GM23248 (cell line): ENCODE results near the gene TMEM255B. TPM values are rescaled to one million over a fixed set of nuclear protein-coding genes. Genes with fewer than 3 reads are reported as not detected.

Experiments
- DNase-seq: peaks from one replicate; pipeline ENCODE4 v3.0.0-alpha.2; 2015
- H2AFZ ChIP-seq: fragments of 200-600 bp; sonication (generic); 2 replicates; pipeline ENCODE4 v1.6.1; 2016; ENCODE audit warnings: antibody characterized with exemption
- H3F3A ChIP-seq: fragments of 200-600 bp; sonication (generic); 2 replicates; pipeline ENCODE4 v1.6.1; 2016; ENCODE audit warnings: mild to moderate bottlenecking, antibody characterized with exemption, mixed run types; ENCODE audit not compliant: insufficient read depth
- H3K27ac ChIP-seq: fragments of 200-600 bp; sonication (generic); 2 replicates; pipeline ENCODE4 v1.5.1; 2016; ENCODE audit warnings: mild to moderate bottlenecking
- H3K27me3 ChIP-seq: fragments of 200-600 bp; sonication (generic); replicated peaks from 2 replicates; pipeline ENCODE4 v1.6.1; 2016; ENCODE audit warnings: mild to moderate bottlenecking; ENCODE audit not compliant: insufficient read depth
- H3K36me3 ChIP-seq: fragments of 200-600 bp; sonication (generic); 2 replicates; pipeline ENCODE4 v1.6.1; 2016; ENCODE audit warnings: low read depth, mild to moderate bottlenecking
- H3K4me1 ChIP-seq: fragments of 200-600 bp; sonication (generic); 2 replicates; pipeline ENCODE4 v1.6.1; 2016; ENCODE audit warnings: mild to moderate bottlenecking; ENCODE audit not compliant: insufficient read depth
- H3K4me2 ChIP-seq: fragments of 200-600 bp; sonication (generic); one replicate; pipeline ENCODE4 v1.6.1; 2016; ENCODE audit warnings: mild to moderate bottlenecking; ENCODE audit not compliant: unreplicated experiment
- H3K4me3 ChIP-seq: fragments of 200-600 bp; sonication (generic); 2 replicates; pipeline ENCODE4 v1.5.1; 2016; ENCODE audit warnings: mild to moderate bottlenecking
- H3K79me2 ChIP-seq: fragments of 200-600 bp; sonication (generic); 2 replicates; pipeline ENCODE4 v1.6.1; 2016; ENCODE audit warnings: mild to moderate bottlenecking; ENCODE audit not compliant: insufficient read depth
- H3K9ac ChIP-seq: fragments of 200-600 bp; sonication (generic); 2 replicates; pipeline ENCODE4 v1.6.1; 2016; ENCODE audit warnings: mild to moderate bottlenecking
- H3K9me2 ChIP-seq: fragments of 200-600 bp; sonication (generic); 2 replicates; pipeline ENCODE4 v1.6.1; 2016; ENCODE audit warnings: mixed run types, mild to moderate bottlenecking, moderate library complexity; ENCODE audit not compliant: insufficient read depth
- H3K9me3 ChIP-seq: fragments of 200-600 bp; sonication (generic); one replicate; pipeline ENCODE4 v1.6.1; 2017; ENCODE audit warnings: low read depth
- H4K20me1 ChIP-seq: fragments of 200-600 bp; sonication (generic); 2 replicates; pipeline ENCODE4 v1.6.0; 2016; ENCODE audit not compliant: insufficient read depth
- EZH2 ChIP-seq: fragments of 200-600 bp; sonication (generic); IDR thresholded peaks from 2 replicates; pipeline ENCODE4 v1.6.1; 2018; ENCODE audit warnings: antibody characterized with exemption, mild to moderate bottlenecking; ENCODE audit not compliant: insufficient read depth, poor library complexity, severe bottlenecking
- EZH2phosphoT487 ChIP-seq: fragments of 200-600 bp; sonication (generic); IDR thresholded peaks from 2 replicates; pipeline ENCODE4 v1.6.1; 2018; ENCODE audit warnings: antibody characterized with exemption, moderate library complexity, mild to moderate bottlenecking, low read depth; ENCODE audit not compliant: insufficient read depth
- WGBS, 2 experiments: methylation state at CpG; one replicate each; pipeline ENCODE4 v1.1.6; 2015 to 2017; ENCODE audit warnings: low lambda C conversion rate in 2 of 2, low coverage in 1 of 2; ENCODE audit errors: missing lambda C conversion rate in 2 of 2; 5-methylcytosine and 5-hydroxymethylcytosine counted together
- in situ Hi-C: fragments of 300-500 bp; cut with MboI; formaldehyde crosslinking; loops from 2 replicates; pipeline ENCODE4 v1.15.0; 2020
- polyA plus RNA-seq: library from polyadenylated mRNA; unstranded; fragments of >200 nt; fragmentation: Nextera tagmentation; extraction: Ambion mirVana; gene quantifications from 2 replicates; pipeline ENCODE4 v1.2.1, GENCODE V29; 2016
- total RNA-seq: library from RNA; depleted of rRNA; stranded (reverse); fragments of >200 nt; shearing (Covaris generic); gene quantifications from 2 replicates; pipeline ENCODE4 v1.2.3, GENCODE V29; 2014

TMEM255B gene
- total and polyA plus RNA-seq, 2 experiments from 2014 or later: 8.2 TPM; not detected in 1

- Histone ChIP-seq H3K9me3 (no peaks in the 10 kb centered on the region), H3K36me3 (no peaks in the 10 kb centered on the region), H3K9me2 (no peaks in the 10 kb centered on the region), H3K4me2 (no peak overlapping the region), H3K27me3 (peaks cover 4% of the 10 kb centered on the region; the same call in 1 of the 2 replicates), H3K4me1 (no peaks in the 10 kb centered on the region), H3K9ac (no peak overlapping the region), H4K20me1 (no peaks in the 10 kb centered on the region), H3K4me3 (no peak overlapping the region), H3F3A (no peaks in the 10 kb centered on the region; the same call in 1 of the 2 replicates), H3K79me2 (no peaks in the 10 kb centered on the region), H3K27ac (no peak overlapping the region), H2AFZ (no peak overlapping the region)
- TF ChIP-seq EZH2 (no peak), EZH2phosphoT487 (no peak)
- no peak for DNase-seq
- 75 to 76% methylated on average over 30 to 32 of the region's 32 CpGs for WGBS, 2 experiments
- in situ Hi-C loops: no loop called here
Measured at GRCh38 chr13:113731192-113732175, 27.5 kb upstream of the TMEM255B start.

GRCh38 chr13:113732176-113732960 lies 26.7 kb upstream of the TMEM255B start:
- Histone ChIP-seq H4K20me1 (no peaks in the 10 kb centered on the region), H3K4me1 (no peaks in the 10 kb centered on the region), H3K4me2 (no peak overlapping the region), H3K9me2 (no peaks in the 10 kb centered on the region), H3K27ac (no peak overlapping the region), H3K9ac (no peak overlapping the region), H3F3A (no peaks in the 10 kb centered on the region; the same call in 1 of the 2 replicates), H3K27me3 (peaks cover 4% of the 10 kb centered on the region; the same call in 1 of the 2 replicates), H3K4me3 (no peak overlapping the region), H2AFZ (no peak overlapping the region), H3K36me3 (no peaks in the 10 kb centered on the region), H3K79me2 (no peaks in the 10 kb centered on the region), H3K9me3 (no peaks in the 10 kb centered on the region)
- no peak for DNase-seq
- no peak for TF ChIP-seq EZH2phosphoT487
- no peak for TF ChIP-seq EZH2
- in situ Hi-C loops: no loop called here
- WGBS, 2 experiments: 82 to 84% methylated on average over 26 to 27 of the region's 29 CpGs

DNA sequence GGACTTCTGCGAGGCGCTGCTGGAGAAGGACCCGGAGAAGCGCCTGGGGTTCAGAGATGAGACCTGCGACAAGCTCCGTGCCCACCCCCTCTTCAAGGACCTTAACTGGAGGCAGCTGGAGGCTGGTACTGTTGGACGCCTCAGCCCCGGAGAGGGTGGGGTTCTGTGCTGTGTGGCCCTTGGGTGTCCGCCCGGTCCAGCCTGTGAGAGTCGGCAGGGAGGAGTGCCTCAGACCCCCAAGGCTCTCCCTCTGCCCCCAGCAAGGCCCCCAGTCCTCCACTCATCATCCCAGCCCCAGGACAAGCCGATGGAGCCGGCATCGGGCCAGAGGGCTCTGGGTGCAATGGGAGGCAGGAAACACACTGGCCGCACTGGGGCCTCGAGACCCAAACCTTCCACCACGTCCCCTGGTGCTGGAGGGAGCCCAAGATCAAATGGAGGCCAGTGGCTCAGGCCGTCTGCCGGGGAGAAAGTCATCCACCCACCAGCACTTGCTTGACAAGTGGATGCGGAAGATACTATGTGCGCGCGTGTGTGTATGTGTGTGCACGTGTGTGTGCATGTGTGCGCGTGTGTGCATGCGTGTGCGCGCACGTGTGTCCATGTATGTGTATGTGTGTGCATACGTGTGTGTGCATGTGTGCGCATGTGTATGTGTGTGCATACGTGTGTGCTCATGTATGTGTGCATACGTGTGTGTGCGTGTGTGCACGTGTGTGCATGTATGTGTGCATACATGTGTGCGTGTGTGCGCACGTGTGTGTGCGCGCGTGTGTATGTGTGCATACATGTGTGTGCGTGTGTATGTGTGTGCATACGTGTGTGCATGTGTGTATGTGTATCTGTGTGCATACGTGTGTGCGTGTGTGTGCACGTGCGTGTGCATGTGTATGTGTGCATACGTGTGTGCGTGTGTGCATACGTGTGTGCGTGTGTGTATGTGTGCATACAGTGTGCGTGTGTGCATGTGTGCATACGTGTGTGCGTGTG lies 25.8 kb upstream of the TMEM255B start:
- H3K79me2 ChIP-seq: no peaks in the 10 kb centered on the region
- DNase-seq: no peak
- in situ Hi-C loops: no loop called here
- H3K9me2 ChIP-seq: no peaks in the 10 kb centered on the region
- H4K20me1 ChIP-seq: no peaks in the 10 kb centered on the region
- H3K4me3 ChIP-seq: no peak overlapping the region
- H3K9ac ChIP-seq: no peak overlapping the region
- H3K4me1 ChIP-seq: no peaks in the 10 kb centered on the region
- 88 to 89% methylated on average over 45 to 55 of the region's 55 CpGs for WGBS, 2 experiments
- no peak overlapping the region for H3K4me2 ChIP-seq
- TF ChIP-seq EZH2phosphoT487 (no peak), EZH2 (no peak)
- peaks cover 4% of the 10 kb centered on the region; the same call in 1 of the 2 replicates for H3K27me3 ChIP-seq
- no peaks in the 10 kb centered on the region; the same call in 1 of the 2 replicates for H3F3A ChIP-seq
- no peak overlapping the region for H3K27ac ChIP-seq
- H3K9me3 ChIP-seq: no peaks in the 10 kb centered on the region
- H2AFZ ChIP-seq: no peak overlapping the region
- no peaks in the 10 kb centered on the region for H3K36me3 ChIP-seq
